SK-N-SH (cell line): Measurements from ENCODE around the gene PHOSPHO2. TPM values are rescaled to one million over a fixed set of nuclear protein-coding genes. Genes with fewer than 3 reads are reported as not detected.

Source experiments
- CTCF ChIA-PET: fragments of 300-600, 350-600 bp; formaldehyde crosslinking; extraction: SDS; loops from one replicate; lab custom pipeline; 2021; lab: Yijun Ruan, JAX
- POLR2A ChIA-PET: fragments of 350-600 bp; sonication (Branson Sonifier 250); formaldehyde crosslinking; extraction: SDS; loops from one replicate; lab custom pipeline; 2020; ENCODE audit warnings: antibody characterized with exemption, inconsistent platforms; lab: Yijun Ruan, JAX
- DNase-seq: peaks from one replicate; pipeline ENCODE4 v3.0.0; 2012
- H2AFZ ChIP-seq: fragments of 200-600 bp; sonication (generic); 2 replicates; pipeline ENCODE4 v1.8.1; 2016; ENCODE audit warnings: antibody characterized with exemption, mild to moderate bottlenecking, low read depth
- H3F3A ChIP-seq: fragments of 200-600 bp; sonication (generic); replicated peaks from 2 replicates; pipeline ENCODE3; 2016; ENCODE audit warnings: antibody characterized with exemption, mild to moderate bottlenecking; ENCODE audit not compliant: insufficient read depth
- H3K27ac ChIP-seq, 2 experiments: fragments of 200-500 bp in 1 of 2; fragments of 200-600 bp in 1 of 2; sonication (Bioruptor generic) in 1 of 2; sonication (generic), shearing (Covaris generic) in 1 of 2; 2 replicates each; pipeline versions ENCODE4 v1.5.1 to v1.6.1; 2014 to 2016; ENCODE audit warnings: low read depth in 2 of 2, inconsistent platforms in 1 of 2, low read length in 1 of 2, mild to moderate bottlenecking in 1 of 2, mixed read lengths in 1 of 2
- H3K27me3 ChIP-seq: fragments of 200-600 bp; sonication (generic), shearing (Covaris generic); 2 replicates; pipeline ENCODE4 v1.6.1; 2016; ENCODE audit warnings: mixed run types; ENCODE audit not compliant: insufficient read depth
- H3K36me3 ChIP-seq, 2 experiments: fragments of 200-500 bp in 1 of 2; fragments of 200-600 bp in 1 of 2; sonication (Bioruptor generic) in 1 of 2; sonication (generic) in 1 of 2; replicated peaks in 1 of 2; 2 replicates each; pipeline versions ENCODE3 to v1.5.1; 2014 to 2016; ENCODE audit warnings: low read length in 1 of 2, mild to moderate bottlenecking in 1 of 2; ENCODE audit not compliant: insufficient read depth in 2 of 2, control insufficient read depth in 1 of 2
- H3K4me1 ChIP-seq, 2 experiments: fragments of 200-500 bp in 1 of 2; fragments of 200-600 bp in 1 of 2; sonication (Bioruptor generic) in 1 of 2; sonication (generic), shearing (Covaris generic) in 1 of 2; 2 replicates each; pipeline versions ENCODE4 v1.5.1 to v1.6.1; 2014 to 2016; ENCODE audit warnings: low read depth in 1 of 2, low read length in 1 of 2, mixed run types in 1 of 2; ENCODE audit not compliant: insufficient read depth in 2 of 2, control insufficient read depth in 1 of 2
- H3K4me2 ChIP-seq: fragments of 200-600 bp; sonication (generic), shearing (Covaris generic); 2 replicates; pipeline ENCODE4 v1.6.1; 2017; ENCODE audit warnings: mixed run types
- H3K4me3 ChIP-seq, 2 experiments: fragments of 200-500 bp in 1 of 2; fragments of 200-600 bp in 1 of 2; sonication (Bioruptor generic) in 1 of 2; sonication (generic), shearing (Covaris generic) in 1 of 2; 2 replicates each; pipeline versions ENCODE4 v1.5.1 to v1.8.1; 2014 to 2016; ENCODE audit warnings: low read depth in 2 of 2, inconsistent platforms in 1 of 2, low read length in 1 of 2, mild to moderate bottlenecking in 1 of 2, mixed read lengths in 1 of 2, moderate library complexity in 1 of 2
- H3K79me2 ChIP-seq: fragments of 200-600 bp; sonication (generic); 2 replicates; pipeline ENCODE4 v1.8.1; 2017; ENCODE audit warnings: mild to moderate bottlenecking; ENCODE audit not compliant: insufficient read depth
- H3K9ac ChIP-seq: fragments of 200-600 bp; sonication (generic); 2 replicates; pipeline ENCODE4 v1.6.1; 2017; ENCODE audit warnings: mixed run types
- H3K9me2 ChIP-seq: fragments of 200-600 bp; sonication (generic); 2 replicates; pipeline ENCODE4 v1.6.1; 2017; ENCODE audit warnings: mixed run types
- H3K9me3 ChIP-seq: fragments of 200-600 bp; sonication (generic); 2 replicates; pipeline ENCODE4 v1.6.1; 2017; ENCODE audit warnings: mixed run types, mild to moderate bottlenecking, moderate library complexity
- H4K20me1 ChIP-seq: fragments of 200-600 bp; sonication (generic); 2 replicates; pipeline ENCODE4 v1.6.1; 2017; ENCODE audit warnings: mild to moderate bottlenecking, mixed run types; ENCODE audit not compliant: insufficient read depth
- CHD2 ChIP-seq: fragments of 150-350 bp; IDR thresholded peaks from 2 replicates; pipeline ENCODE4 v1.6.1; 2018; ENCODE audit warnings: low read length; ENCODE audit not compliant: partially characterized antibody
- ELF1 ChIP-seq: IDR thresholded peaks from 2 replicates; pipeline ENCODE4 v1.4.0; 2012
- EP300 ChIP-seq, 2 experiments: IDR thresholded peaks; 2 replicates each; pipeline versions ENCODE4 v1.4.0 to v1.6.1; 2012; ENCODE audit warnings: borderline replicate concordance in 1 of 2, low read depth in 1 of 2, low read length in 1 of 2
- FOSL2 ChIP-seq: IDR thresholded peaks from 2 replicates; pipeline ENCODE4 v1.4.0; 2012; ENCODE audit warnings: low read depth, mild to moderate bottlenecking, moderate library complexity, borderline replicate concordance
- FOXJ3 ChIP-seq: sonication (generic); formaldehyde crosslinking; IDR thresholded peaks from 2 replicates; pipeline ENCODE4 v1.5.1; 2020; ENCODE audit warnings: mild to moderate bottlenecking, missing genetic modification reagents
- FOXM1 ChIP-seq: IDR thresholded peaks from 2 replicates; pipeline ENCODE4 v1.4.0; 2012; ENCODE audit warnings: low read depth, mild to moderate bottlenecking
- GATA2 ChIP-seq: sonication (generic); formaldehyde crosslinking; IDR thresholded peaks from 2 replicates; pipeline ENCODE4 v1.5.0; 2020; ENCODE audit warnings: mild to moderate bottlenecking, missing genetic modification reagents
- JUND ChIP-seq: IDR thresholded peaks from 2 replicates; pipeline ENCODE4 v1.4.0; 2012
- MAX ChIP-seq: IDR thresholded peaks from 2 replicates; pipeline ENCODE4 v1.4.0; 2012; ENCODE audit warnings: low read depth
- MEF2A ChIP-seq: IDR thresholded peaks from 2 replicates; pipeline ENCODE4 v1.4.0; 2012; ENCODE audit warnings: low read depth, borderline replicate concordance
- NFIC ChIP-seq: IDR thresholded peaks from 2 replicates; pipeline ENCODE4 v1.4.0; 2012; ENCODE audit warnings: borderline replicate concordance
- POLR2AphosphoS5 ChIP-seq: IDR thresholded peaks from 2 replicates; pipeline ENCODE4 v1.6.1; 2012; ENCODE audit warnings: low read depth, low read length
- RCOR1 ChIP-seq: fragments of 150-350 bp; IDR thresholded peaks from 2 replicates; pipeline ENCODE4 v1.6.1; 2017; ENCODE audit warnings: antibody characterized with exemption, low read length
- REST ChIP-seq: IDR thresholded peaks from 2 replicates; pipeline ENCODE4 v1.6.1; 2012; ENCODE audit warnings: mild to moderate bottlenecking, low read depth, low read length, moderate library complexity
- RFX5 ChIP-seq: IDR thresholded peaks from 2 replicates; pipeline ENCODE4 v1.6.1; 2012; ENCODE audit warnings: mild to moderate bottlenecking, improper control_type of control experiment, low read length
- RXRA ChIP-seq: IDR thresholded peaks from 2 replicates; pipeline ENCODE4 v1.4.0; 2012; ENCODE audit warnings: low read depth, mild to moderate bottlenecking, borderline replicate concordance
- SIN3A ChIP-seq: IDR thresholded peaks from 2 replicates; pipeline ENCODE4 v1.6.1; 2012; ENCODE audit warnings: low read depth, mild to moderate bottlenecking, low read length, moderate library complexity, borderline replicate concordance
- TAF1 ChIP-seq: IDR thresholded peaks from 2 replicates; pipeline ENCODE4 v1.6.1; 2012; ENCODE audit warnings: low read depth, mild to moderate bottlenecking, low read length, moderate library complexity, borderline replicate concordance
- TEAD4 ChIP-seq: IDR thresholded peaks from 2 replicates; pipeline ENCODE4 v1.4.0; 2012; ENCODE audit warnings: mild to moderate bottlenecking, borderline replicate concordance; ENCODE audit not compliant: insufficient read depth
- USF2 ChIP-seq: fragments of 150-350 bp; IDR thresholded peaks from 2 replicates; pipeline ENCODE4 v1.6.1; 2017; ENCODE audit warnings: antibody characterized with exemption, low read length, low read depth, borderline replicate concordance
- WGBS: methylation state at CpG from one replicate; pipeline ENCODE4 v1.1.6; 2017; ENCODE audit warnings: low lambda C conversion rate; 5-methylcytosine and 5-hydroxymethylcytosine counted together
- polyA plus RNA-seq, 3 experiments: library from polyadenylated mRNA; depleted of rRNA; stranded (reverse); fragments of >200 nt; gene quantifications; 2 replicates each; pipeline ENCODE4 v1.2.3, GENCODE V29; 2012

PHOSPHO2 gene
- polyA plus RNA-seq, 1 of the 3 experiments (the other 2 are of a cell fraction) = 1.1 TPM

- Histone ChIP-seq H3K9ac (no peak overlapping the region), H3K36me3 (no peaks in the 10 kb centered on the region), H3K4me2 (no peak overlapping the region), H4K20me1 (no peaks in the 10 kb centered on the region), H3K9me2 (no peaks in the 10 kb centered on the region), H3K79me2 (no peaks in the 10 kb centered on the region), H3K4me1 (no peaks in the 10 kb centered on the region), H3F3A (no peaks in the 10 kb centered on the region), H3K27ac (no peak overlapping the region), H3K27me3 (no peaks in the 10 kb centered on the region)
- POLR2A ChIA-PET = no interaction called here
- 54% methylated on average over 3 of the region's 3 CpGs for WGBS
- TF ChIP-seq TAF1 (no peak), NFIC (no peak), RCOR1 (no peak), ELF1 (no peak)
- TF ChIP-seq, all 33 proteins: peak for 0
- H3K9me3 ChIP-seq = no peaks in the 10 kb centered on the region
- no peak for DNase-seq
- no peak overlapping the region for H3K4me3 ChIP-seq
- no peak overlapping the region for H2AFZ ChIP-seq
- CTCF ChIA-PET = interaction anchor here (1.0 to 2.4 kb wide), 3 partner anchors 10 to 142 kb away, joined by 3 to 9 read pairs (median 4); partner anchors contain the start of genes CFAP210 and METTL5
Observed at GRCh38 chr2:169683054-169683424, 11.2 kb upstream of the PHOSPHO2 start.

GRCh38 chr2:169683425-169684134 is 10.7 kb upstream of the PHOSPHO2 start:
- no peak for DNase-seq
- CTCF ChIA-PET = interaction anchor here (0.6 to 2.4 kb wide), 4 partner anchors 10 to 141 kb away, joined by 3 to 9 read pairs (median 4); partner anchors contain the start of genes CFAP210 and METTL5
- Histone ChIP-seq H3K79me2 (no peaks in the 10 kb centered on the region), H2AFZ (no peak overlapping the region)
- TF ChIP-seq POLR2AphosphoS5 = no peak
- TF ChIP-seq ELF1 = no peak
- no peak for TF ChIP-seq FOXM1
- TF ChIP-seq REST = no peak
- no peak for TF ChIP-seq TAF1
- TF ChIP-seq USF2 = no peak
- TF ChIP-seq SIN3A = no peak
- TF ChIP-seq MEF2A = no peak
- TF ChIP-seq GATA2 = no peak
- no peak for TF ChIP-seq TEAD4
- no peak for TF ChIP-seq RXRA
- no peak for TF ChIP-seq MAX
- no peak for TF ChIP-seq FOSL2
- no peak for TF ChIP-seq RCOR1
- TF ChIP-seq FOXJ3 = no peak
- TF ChIP-seq EP300 (IDR thresholded peaks at IDR 0.05; ENCODE audit: borderline replicate concordance in 1 of 2, low read depth in 1 of 2, low read length in 1 of 2) = no peak
- TF ChIP-seq RFX5 = no peak
- TF ChIP-seq CHD2 = no peak
- TF ChIP-seq JUND = no peak
- TF ChIP-seq, all 33 proteins: peak for 0
- no peaks in the 10 kb centered on the region for H3K9me2 ChIP-seq
- H3K9me3 ChIP-seq = no peaks in the 10 kb centered on the region
- H3K9ac ChIP-seq = no peak overlapping the region
- H3K27me3 ChIP-seq = no peaks in the 10 kb centered on the region
- no peak overlapping the region for H3K27ac ChIP-seq
- no peak overlapping the region for H3K4me2 ChIP-seq
- POLR2A ChIA-PET = no interaction called here
- H3K4me3 ChIP-seq = no peak overlapping the region
- no peaks in the 10 kb centered on the region for H3K4me1 ChIP-seq
- no peaks in the 10 kb centered on the region for H3F3A ChIP-seq
- H4K20me1 ChIP-seq = no peaks in the 10 kb centered on the region
- WGBS = 88% methylated on average over 3 of the region's 3 CpGs
- no peaks in the 10 kb centered on the region for H3K36me3 ChIP-seq
